ENCODE measurements around the gene ASB6.

Gene ASB6, protein sequence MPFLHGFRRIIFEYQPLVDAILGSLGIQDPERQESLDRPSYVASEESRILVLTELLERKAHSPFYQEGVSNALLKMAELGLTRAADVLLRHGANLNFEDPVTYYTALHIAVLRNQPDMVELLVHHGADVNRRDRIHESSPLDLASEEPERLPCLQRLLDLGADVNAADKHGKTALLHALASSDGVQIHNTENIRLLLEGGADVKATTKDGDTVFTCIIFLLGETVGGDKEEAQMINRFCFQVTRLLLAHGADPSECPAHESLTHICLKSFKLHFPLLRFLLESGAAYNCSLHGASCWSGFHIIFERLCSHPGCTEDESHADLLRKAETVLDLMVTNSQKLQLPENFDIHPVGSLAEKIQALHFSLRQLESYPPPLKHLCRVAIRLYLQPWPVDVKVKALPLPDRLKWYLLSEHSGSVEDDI

DNA sequence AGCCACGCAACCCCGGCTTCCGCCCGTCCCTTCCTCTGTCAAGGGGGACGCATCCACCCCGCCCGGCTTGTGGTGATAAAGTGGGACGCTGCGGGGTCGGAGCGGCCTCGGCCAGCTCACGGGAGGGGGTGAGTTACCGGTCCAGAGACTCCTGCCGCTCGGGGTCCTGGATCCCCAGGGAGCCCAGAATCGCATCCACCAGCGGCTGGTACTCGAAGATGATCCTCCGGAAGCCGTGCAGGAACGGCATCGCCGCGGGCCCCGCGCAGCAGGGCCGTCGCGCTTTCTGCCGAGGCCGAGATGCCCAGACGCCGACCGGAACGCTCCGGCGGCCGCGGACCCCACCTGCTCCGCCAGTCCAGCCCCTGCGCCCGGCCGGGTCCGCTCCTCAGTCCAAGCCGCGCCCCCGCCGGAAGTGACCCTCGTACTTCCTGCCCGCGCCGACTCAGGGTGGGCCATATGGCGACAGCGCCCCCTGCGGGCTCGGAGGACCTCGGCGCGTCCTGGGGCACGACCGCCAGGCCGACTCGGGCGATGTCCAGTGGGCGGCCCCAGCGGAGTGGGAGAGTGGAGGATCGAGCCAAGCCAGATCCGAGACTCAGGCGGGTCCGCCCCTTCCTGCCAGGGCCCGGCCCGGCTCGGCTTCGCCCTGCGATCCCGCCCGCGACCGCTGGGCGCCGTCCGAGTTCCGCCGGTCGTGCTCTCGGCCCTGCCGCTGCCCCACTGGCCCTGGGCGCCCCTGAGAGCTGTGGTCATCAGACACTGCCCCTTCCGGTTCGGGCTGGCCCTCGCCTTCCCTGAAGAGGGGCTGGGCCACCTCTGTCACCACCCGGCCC lies at the start of gene ASB6:
Gene ASB6 (minus strand): TSS at position 402 of the 836 bp plus-strand sequence. CDS start 152 bp downstream, at position 250.
- DNase-seq, result peak; percentile 99 to 100

DNA sequence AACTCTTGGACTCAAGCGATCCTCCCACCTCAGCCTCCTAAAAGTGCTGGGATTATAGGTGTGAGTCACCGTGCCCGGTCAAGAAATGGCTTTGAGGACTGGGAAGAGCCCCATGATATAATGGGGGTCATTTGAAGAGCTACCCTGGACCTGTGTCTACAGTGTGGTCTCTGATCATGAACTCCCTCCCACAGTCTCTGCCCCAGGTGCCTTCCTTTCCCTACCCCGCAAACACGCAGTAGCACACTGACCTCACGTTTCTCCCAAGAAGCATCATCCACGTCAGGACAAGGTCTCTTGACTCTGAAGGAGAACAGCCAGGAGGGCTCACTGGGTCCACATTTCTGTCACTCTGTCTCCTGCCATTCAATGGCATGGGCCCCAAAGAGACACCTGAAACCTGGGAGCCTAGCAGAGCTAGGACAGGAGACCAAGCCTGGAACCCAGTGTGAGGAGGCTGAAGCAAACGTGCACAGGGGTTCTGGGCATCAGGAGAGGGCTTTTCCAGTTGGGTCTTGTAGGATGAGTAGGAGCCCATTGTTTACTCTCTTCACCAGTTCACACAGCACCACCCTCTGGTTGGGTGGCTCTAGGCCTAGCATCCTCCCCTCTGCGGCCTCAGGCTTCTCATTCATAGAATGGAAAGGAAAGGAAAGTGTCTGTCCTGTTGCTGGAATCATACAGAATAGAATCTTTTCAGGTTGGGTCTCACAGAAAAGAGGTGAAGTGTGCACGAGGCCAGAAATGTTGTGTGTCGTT lies 46.5 kb upstream of the ASB6 start:
- DNase-seq, result no peak

DNA sequence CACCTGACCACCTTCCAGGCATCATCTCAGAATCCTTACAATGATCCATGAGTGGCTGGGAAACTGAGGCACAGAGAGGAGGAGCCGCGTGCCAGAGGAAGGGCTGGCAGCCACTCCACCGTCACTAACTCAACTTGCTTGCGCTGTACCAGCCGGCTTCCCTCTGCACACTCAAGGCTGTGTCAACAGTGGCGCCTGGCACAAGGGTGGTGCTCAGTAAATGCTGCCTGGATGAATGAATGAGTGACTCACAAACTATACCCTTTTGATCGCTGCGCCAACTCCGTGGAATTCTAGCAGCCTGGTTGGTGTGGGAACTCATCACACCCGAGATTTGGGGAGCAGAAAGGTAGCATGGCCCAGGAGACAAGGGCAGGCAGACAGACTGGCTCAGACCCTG lies 45.4 kb upstream of the ASB6 start:
- DNase-seq, result no peak

DNA sequence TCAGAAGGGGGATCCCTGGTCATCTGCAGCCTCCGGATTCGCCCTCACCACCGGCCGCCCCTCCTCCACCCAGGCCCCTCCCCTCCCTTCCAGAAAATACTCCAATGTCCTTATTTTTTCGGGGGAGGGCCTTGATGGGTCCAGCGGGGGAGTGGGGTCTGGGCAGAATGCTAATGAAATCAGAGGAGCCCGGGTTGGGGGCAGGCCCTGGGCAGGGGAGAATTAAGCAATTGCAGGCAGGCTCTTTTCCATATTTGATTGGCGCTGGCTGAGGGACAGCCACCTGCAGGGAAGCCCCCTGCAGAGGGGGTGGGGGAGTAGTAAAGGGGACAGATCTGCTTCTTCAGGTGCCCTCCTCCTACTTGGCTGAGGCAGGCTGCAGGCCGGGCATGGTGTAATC lies 44.8 kb upstream of the ASB6 start:
- no peak for DNase-seq

DNA sequence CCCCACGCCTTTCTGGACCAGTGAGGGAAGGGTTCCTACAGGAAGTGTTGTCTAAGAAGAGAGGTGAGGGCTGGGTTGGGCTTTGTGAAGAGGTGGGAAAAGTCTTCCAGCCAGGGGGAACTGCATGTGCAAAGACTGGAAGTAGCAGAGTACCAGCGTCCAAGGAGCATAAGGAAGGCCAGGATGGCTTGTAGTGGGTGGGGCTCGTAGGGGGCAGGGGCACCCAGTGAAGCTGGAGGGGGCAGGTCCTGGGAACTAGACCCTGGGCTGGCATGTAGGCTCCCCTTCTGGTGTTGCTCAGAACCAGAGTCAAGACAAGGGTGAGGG lies 43.9 kb upstream of the ASB6 start:
- DNase-seq, result no peak

DNA sequence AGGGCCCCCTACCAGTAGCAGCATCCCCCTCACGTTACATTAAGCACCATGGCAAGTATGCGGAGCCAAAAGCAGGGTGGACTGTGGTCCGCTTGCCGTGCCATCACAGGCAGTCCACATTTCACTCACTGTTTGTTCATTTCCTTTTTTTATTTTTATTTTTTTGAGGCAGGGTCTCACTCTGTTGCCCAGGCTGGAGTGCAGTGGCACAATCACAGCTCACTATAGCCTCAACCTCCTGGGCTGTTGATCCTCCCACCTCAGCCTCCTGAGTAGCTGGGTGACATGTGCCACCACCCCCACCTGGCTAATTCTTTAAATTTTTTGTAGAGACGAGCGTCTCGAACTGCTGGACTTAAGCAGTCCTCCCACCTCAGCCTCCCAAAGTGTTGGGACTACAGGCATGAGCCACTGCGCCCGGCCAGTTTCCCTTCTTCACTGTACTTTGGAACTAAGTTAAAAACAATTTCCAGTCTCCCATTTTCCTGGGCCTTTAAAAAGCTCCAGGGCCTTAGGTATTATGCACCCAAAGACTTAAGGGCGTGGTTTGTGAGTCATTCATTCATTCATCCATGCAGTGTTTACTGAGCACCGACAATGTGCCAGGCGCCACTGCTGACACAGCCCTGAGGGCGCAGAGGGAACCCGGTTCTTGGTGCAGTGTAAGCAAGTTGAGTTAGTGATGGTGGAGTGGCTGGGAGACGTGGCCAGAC lies 43.4 kb upstream of the ASB6 start:
- DNase-seq, result no peak

DNA sequence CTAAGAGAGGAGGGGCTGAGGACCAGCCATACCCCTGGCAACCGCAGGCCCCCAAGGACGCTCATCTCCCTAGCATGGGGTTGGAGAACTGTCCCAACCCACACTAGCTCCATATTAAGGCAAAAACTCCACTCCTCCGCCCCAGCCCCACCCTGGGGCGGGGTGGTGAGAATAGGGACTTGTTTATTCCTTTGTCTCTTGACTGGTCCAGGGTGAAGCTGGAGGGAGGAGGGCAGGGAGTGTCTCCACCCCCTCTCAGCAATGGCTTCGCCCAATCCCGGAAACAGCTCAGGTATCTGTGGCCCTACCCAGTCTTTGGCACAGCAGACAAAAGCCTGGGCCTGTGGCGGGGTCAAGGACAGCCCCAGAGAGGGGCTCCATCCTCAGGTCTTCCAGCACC lies 40.4 kb upstream of the ASB6 start:
- DNase-seq, result no peak

DNA sequence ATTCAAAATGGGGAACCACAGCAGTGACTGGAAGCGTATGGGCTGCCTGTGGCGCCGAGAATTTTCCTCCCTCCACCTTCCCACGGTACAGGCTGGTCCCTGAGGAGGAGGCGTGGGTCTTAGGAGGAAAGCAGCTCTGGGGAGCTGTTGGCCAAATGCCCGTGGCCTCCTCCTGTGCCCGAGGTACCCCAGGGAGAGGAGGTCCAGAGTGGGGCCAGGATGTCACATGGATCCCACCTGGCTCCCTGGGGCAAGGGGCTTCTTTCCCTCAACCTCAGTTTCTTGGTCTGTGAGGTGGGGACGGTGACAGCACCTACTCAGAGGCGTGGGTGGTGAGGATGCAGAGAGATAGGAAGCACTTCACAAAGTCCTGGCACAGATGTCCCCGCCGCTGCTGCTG lies 40.0 kb upstream of the ASB6 start:
- DNase-seq, result no peak

DNA sequence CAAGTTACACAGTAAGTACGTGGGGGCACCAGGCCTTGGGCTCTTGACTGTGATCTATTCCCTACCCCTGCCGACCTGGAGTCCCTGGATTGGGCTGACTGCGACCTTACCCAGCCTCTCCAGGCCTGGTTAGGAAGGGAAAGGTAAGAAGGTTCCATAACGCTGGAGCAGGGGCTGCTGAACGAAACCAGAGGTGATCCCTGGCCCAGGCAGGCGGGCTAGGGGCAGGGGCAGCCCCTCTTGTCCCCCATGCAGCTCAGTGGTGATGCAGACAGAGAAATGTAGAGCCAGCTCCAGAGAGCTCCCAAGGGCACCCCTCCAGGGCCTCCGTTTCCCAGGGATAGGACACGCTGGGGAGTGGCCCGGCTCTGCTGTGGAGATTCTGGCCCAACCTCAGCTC lies 37.6 kb upstream of the ASB6 start:
- DNase-seq, result no peak

DNA sequence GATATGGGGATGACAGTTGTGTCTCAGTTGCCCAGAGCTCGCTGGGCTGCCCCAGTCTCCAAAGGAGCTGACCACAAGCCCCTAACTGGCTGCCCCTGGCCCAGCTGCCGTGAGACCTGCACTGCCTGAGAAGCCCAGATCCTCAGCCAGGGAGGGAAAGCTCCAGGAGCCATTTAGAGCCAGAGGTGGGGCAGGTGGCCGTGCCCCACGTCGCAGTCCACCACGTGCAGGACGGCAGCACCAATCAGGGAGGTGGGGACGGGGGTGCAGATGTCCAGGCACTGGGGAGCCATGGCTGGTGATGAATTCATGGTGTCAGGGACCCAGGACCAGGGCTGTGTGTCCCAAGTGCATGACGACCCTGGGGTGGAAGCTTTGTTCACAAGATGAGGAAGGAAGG lies 36.9 kb upstream of the ASB6 start:
- no peak for DNase-seq

DNA sequence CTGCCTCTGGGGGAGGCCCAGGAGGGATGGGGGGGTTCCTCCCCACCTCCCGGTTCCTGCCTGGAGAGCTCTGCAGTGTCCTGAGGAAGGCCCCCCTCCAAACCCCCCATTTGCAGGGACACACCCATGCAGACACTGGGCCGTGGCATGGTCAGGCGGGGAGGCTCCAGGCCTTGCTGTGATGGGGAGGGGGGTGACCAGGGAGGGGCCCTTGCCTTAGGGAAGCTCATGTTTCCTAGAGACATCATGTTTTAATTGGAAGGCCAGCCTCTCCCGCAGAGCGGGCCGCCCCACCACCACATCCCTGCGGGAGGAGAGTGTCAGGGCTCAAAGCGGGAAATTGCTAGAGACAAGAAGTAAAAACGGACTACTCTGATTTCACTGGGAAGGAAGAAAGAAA lies 35.5 kb upstream of the ASB6 start:
- DNase-seq, result no peak

DNA sequence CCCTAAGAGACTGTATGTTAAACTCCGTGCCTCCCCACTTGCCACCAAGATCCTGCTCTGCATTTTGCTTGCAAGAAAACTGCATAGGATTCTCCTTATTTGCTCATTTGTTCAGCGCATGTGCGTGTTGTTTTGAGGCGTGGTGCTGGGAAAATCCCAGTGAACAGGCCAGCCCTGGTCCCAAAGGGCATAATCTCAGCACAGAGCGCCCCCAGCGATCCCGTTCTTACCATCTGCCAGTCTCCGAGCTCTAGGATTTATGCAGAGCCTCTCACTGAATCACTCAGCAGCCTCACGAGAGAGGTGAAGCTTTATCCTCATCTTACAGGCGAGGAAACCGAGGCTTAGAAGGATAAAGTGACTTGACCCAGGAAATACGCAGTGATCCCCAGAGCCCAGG lies 35.0 kb upstream of the ASB6 start:
- no peak for DNase-seq

DNA sequence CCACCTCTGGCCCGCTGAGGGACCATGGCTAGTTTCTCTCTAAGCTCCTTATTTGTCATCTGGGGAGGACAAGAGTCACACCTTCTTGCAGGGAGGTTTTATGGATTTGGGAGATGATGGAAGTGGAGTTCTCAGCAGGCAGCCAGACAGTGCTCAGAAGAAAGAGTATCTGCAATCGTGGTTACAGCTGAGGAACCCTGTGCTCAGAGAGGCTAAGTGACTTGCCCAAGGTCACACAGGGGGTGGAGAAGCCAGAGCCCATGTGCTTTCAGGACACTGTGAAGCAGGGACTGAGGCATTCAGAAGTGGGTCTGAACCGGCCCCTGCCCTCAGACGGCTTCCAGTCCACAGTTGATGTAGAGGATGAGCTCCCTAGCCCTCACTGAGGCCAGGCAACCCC lies 34.3 kb upstream of the ASB6 start:
- DNase-seq, result no peak

DNA sequence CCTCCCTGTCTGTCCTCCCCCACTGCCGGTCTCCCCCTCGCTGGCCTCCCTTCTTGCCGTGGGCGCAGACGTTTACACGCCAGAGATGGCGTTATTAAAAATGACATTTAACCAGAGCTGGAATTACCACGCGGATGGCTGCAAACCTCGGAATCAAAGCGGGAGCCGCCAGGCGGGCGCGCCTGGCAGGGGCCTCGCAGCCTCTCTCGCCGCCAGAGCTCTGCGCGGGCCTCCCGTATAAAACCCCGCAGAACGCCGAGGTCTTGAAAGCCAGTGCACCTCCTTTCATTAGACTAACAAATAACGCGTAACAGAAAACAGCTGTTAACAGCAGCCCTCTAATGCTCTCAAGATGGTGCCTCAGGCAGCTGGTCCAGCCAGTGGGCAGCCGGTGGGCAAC lies 33.7 kb upstream of the ASB6 start:
- DNase-seq, result no peak

DNA sequence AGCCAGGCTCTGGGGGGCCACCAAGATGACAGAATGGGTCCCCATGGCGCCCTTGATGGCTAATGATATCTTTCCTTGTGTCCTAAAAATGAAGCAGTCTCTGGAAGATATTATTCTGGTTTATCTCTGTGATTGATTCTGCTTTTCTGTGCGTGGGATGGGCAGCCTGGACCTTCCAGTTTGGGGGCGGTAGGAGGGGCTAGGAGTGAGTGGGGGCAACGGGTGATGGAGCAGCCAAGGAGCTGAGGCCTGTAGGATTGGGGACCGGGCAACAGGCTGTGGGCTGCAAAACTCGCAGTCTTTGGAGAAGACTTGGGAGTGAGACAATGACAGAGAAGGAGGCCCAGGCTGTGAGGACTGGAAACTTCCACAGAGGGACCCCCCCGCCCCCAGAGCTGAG lies 32.3 kb upstream of the ASB6 start:
- no peak for DNase-seq

DNA sequence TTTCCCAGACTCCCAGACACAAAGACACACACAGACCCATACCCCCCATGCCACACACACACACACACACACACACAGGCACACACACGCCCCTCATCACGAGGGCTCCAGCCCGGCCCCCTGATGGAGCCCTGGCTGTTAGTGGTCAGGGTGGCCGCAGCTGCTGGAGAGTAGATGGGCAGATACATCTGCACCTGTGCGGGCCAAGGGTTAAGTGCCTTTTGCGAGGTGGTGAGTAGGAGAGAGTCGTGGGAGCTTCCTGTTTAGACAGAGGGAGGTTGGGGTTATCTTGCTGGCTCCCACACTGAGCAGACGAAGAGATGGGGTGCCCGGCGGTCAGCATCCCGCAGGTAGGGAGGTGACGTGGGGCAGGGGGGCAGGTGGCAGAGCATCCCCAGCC lies 31.7 kb upstream of the ASB6 start:
- DNase-seq, result no peak

DNA sequence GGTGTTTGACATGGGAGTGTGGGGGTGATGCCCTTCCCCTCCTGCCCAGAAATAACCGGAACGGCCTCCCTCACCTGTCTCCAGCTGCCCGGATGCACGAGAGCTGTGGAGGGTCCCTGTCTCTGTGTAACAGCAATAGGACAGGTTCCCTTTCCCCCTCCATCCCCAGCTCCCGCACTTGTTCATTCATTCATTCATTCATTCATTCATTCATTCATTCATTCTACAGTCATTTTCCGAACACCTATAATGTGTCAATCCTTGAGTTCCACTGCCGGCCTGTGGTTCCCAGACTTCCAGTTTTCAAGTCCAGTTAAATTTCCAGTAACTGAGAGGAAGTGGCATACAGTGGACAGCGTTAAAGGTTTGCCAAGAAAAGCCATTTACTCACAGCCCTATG lies 30.8 kb upstream of the ASB6 start:
- DNase-seq, result no peak

DNA sequence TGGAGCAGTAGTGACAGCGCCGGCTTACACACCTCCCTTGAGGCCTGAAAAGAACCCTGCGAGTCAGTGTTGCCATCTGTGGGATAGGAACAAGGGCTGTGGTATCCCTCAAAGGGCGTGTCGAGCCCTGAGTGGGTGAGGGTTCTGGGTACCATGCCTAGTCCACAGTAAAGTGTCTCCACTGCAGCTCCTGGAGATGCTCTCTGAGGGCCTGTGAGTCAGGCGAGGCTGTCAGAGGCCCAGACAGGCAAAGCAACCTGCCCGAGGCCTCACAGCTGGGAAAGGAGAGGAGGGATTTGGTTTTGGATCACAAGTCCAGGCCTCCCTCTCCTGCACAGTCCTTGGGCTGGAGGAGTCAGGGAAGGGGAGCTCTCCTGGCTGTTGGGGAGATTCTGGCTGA lies 29.6 kb upstream of the ASB6 start:
- no peak for DNase-seq

DNA sequence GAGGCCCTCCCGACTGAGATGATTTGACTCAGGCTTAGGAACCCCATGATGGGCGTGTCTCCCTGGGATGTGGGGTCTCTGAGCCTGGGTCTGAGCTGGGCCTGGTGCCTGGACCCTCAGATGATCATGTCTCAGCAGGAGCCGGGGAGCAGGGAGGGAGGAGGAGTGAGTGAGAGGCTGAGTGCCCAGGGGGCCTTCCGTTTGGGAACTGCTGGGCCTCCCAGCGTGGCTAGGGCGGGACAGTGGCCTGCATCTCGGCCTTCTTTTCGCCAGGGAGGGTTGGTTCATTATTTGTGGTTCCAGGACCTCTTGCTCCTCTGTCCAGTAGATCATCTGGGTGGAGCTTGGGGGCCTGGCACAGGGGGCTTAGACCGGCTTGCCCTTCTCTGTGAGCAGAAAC lies 29.1 kb upstream of the ASB6 start:
- no peak for DNase-seq

DNA sequence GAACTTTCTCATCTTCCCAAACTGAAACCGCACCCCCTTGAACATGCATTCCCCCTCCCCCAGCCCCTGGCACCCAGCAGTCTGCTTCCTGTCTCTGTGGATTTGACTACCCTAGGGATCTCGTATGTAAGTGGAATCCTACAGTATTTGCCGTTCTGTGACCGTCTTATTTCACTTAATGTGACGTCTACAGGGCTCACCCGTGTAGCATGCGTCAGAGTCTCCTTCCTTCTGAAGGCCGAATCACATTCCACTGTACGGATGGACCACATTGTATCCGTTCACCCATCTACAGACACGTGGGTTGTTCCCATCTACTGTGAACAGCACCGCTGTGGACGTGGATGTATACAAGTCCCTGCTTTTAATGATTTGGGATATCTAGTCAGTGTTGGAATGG lies 28.0 kb upstream of the ASB6 start:
- DNase-seq, result no peak

DNA sequence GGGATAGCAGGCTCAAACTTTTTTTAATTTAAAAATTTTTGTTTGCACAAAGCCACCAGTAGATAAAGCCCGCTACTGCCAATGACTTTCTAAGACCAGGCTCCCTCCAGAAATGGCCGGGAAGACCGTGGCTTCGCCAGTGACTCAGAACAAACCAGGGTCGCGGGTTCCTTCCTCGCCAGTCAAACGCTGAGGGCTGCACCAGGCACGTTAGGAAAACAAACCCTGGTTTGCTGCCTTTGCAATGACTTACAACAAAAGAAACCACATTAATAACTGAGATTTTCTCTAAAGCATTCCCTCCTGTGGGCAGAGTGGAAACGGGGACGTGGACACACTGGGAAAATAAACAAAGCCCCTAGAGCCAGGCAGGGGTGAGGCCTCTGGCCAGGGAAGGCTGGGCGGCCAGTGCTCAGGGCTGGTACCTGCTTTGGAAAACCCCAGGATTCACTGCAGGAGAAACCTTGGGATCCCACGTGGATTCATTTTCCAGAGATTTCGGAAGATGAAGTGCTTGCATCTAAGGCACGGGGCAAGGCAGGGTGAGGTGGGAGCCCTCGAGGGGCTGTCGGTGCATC lies 27.3 kb upstream of the ASB6 start:
- DNase-seq, result no peak

DNA sequence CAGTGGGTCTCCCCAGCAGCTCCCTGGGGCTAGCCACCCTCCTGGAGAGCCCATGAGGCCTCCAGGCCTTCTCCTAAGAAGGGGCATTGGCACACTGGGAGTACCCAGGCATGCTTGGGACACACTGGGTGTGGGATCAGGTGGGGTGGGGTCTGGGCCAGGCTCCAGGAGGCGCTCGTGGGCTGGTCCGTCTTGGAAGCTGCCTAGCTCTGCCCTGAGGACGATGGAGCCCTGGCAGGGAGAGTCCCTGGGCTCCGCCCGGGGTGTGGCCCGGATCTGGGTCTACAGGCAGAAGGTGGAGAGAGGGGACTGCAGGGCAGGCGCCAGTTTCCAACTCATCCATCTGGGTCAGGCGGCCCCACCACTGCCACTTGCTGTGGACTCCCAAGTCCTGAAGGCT lies 25.9 kb upstream of the ASB6 start:
- DNase-seq, result no peak

DNA sequence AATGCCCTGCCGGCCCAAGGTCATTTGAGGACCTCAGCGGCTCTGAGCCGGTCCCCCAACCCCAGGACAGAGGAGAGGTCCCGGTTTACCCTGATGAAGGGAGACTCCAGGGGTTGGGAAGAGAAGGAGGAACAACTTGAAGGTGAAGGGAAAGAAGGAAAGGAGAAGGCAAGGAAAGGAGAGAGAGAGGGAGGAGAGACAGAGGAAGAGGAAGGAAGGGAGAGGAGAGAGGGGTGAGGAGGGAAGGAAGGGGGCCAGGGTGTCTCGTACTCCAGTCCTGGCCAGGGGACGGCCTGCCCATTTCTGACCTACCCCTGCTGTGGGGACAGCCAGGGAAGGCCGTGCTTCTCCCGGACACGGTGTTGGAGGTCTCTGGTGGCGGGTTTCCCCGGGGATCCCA lies 25.4 kb upstream of the ASB6 start:
- DNase-seq, result no peak

All from stimulated activated CD4-positive, alpha-beta T cell treated with anti-CD3 and anti-CD28 coated beads, Interleukin-2, amount 100 ng/mL, for 48 hours (primary cell).